ENCODE measurements around the gene MT1X.

DNA sequence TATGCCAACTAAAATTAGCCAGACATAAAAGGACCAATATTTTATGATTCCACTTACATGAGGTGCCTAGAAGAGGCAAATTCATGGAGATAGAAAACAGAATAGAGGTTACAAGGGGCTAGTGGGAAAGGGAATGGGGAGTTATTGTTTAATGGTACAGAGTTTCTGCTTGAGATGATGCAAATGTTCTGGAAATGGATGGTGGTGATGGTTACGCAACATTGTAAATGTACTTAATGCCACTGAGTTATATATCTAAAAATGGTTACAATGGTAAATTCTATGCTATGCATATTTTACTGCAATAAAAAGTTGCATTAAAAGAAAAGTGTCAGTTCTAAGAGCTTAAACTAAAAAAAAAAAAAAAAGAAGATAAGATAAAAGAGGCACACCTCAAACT is 17.9 kb downstream of the MT1X start:
- TF ChIP-seq, protein P1, sequence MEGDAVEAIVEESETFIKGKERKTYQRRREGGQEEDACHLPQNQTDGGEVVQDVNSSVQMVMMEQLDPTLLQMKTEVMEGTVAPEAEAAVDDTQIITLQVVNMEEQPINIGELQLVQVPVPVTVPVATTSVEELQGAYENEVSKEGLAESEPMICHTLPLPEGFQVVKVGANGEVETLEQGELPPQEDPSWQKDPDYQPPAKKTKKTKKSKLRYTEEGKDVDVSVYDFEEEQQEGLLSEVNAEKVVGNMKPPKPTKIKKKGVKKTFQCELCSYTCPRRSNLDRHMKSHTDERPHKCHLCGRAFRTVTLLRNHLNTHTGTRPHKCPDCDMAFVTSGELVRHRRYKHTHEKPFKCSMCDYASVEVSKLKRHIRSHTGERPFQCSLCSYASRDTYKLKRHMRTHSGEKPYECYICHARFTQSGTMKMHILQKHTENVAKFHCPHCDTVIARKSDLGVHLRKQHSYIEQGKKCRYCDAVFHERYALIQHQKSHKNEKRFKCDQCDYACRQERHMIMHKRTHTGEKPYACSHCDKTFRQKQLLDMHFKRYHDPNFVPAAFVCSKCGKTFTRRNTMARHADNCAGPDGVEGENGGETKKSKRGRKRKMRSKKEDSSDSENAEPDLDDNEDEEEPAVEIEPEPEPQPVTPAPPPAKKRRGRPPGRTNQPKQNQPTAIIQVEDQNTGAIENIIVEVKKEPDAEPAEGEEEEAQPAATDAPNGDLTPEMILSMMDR (IDR thresholded peaks at IDR 0.05; ENCODE audit: low read length), result no peak
- TF ChIP-seq EZH2phosphoT487 (IDR thresholded peaks at IDR 0.05; ENCODE audit: low read length), result no peak

Data from MM.1S (cell line).